ENCODE data around the gene LINC01488. TPM values are rescaled to one million over a fixed set of nuclear protein-coding genes. Genes with fewer than 3 reads are reported as not detected.
A peak's percentile ranks its signal among the peaks of the same experiment; 100 is the strongest.

The LINC01488 gene
- total and polyA plus RNA-seq, 9 donors = 0.04 to 0.16 (median 0.10) TPM; not detected in 2

DNA sequence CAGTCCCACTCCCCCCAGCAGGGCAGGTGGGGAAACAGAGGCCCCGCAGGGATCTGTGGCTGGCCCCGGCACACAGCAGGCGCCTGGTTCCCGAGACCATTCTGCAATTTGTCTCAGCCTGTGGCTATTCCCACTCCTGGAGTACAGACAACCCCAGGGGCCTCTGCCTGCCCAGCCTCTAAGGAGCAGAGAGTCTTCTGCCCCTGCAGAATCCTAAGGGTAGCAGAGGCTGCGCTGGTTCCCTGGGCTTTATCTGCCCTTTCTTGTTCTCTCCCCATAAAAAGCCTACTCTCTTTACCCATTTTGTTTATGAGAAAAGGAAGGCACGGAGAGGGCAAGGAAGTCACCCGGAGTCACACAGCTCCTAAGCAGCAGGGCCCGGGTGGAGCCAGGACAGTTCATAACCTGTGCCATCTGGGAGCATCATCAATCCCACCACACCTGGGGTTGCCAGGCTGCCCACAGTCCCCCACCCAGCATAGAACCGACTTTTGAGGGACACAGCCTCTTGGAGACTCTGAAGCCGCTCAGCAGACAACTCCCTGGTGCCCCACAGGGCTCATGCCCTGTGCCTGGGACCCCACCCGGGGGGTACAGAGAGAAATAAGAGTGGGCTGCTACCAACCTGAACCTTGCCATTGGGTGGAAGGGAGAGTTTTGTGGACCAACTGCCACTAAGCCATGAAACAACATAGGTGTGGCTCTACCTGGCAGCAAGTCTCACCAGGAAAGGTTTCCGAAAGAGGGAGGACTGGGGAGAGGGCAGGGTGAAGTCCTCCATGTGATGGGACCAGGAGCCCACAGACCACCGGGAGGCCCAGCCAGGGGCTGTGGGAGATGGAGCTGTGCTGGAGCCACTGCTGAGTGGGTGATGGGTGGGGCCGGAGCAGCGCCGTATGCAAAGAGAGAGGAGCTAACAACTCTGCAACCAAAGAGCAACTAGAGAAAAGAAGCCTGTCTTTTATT is 17.2 kb upstream of the LINC01488 start:
- peak overlapping the region; percentile 95 for H3K27ac ChIP-seq (ENCODE audit: low read length)
- H3K27me3 ChIP-seq (ENCODE audit: control insufficient read depth, insufficient read depth, low read length) = peaks cover 3% of the 10 kb centered on the region
- WGBS (ENCODE audit: insufficient coverage) = 70% methylated on average over 10 of the region's 16 CpGs

GRCh38 chr11:69465236-69466000 is 16.0 kb upstream of the LINC01488 start:
- Histone ChIP-seq H3K36me3 (ENCODE audit: control insufficient read depth, insufficient read depth, low read length) (no peaks in the 10 kb centered on the region), H3K4me3 (ENCODE audit: low read length) (no peak overlapping the region), H3K27me3 (ENCODE audit: control insufficient read depth, insufficient read depth, low read length) (peaks cover 4% of the 10 kb centered on the region), H3K4me1 (ENCODE audit: control insufficient read depth, insufficient read depth, low read length) (peaks cover 39% of the 10 kb centered on the region), H3K27ac (ENCODE audit: low read length) (no peak overlapping the region), H3K9me3 (replicated peaks; ENCODE audit: control insufficient read depth, low read depth, low read length) (peaks cover 9% of the 10 kb centered on the region)
- DNase-seq = no peak
- WGBS (ENCODE audit: insufficient coverage) = 74% methylated on average over 16 of the region's 17 CpGs

More for the DNA sequence above, 17.2 kb upstream of the LINC01488 start:
- Histone ChIP-seq H3K4me1 (ENCODE audit: control insufficient read depth, insufficient read depth, low read length) (peaks cover 36% of the 10 kb centered on the region), H3K4me3 (ENCODE audit: low read length) (no peak overlapping the region), H3K36me3 (ENCODE audit: control insufficient read depth, insufficient read depth, low read length) (no peaks in the 10 kb centered on the region), H3K9me3 (replicated peaks; ENCODE audit: control insufficient read depth, low read depth, low read length) (peaks cover 9% of the 10 kb centered on the region)
- DNase-seq = no peak

DNA sequence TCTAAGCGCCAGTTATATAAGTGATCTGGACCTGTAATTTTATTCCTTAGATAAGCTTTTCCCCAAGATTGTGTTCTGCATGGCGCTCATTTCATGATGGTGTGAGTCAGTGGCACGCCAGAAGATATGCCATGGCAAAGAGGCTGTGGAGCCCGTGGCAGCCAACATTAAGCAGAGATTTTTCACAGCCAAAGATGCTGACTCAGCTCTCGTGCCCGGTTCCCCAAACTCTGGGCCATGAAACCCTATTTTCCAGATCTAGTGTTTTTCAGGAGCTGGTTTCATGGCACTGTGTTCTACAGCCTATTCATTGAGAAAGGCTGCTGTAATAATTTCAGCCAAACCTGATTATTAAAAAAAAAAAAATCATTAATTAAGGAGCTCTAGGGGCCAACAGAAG is 15.4 kb upstream of the LINC01488 start:
- Histone ChIP-seq H3K9me3 (replicated peaks; ENCODE audit: control insufficient read depth, low read depth, low read length) (peaks cover 3% of the 10 kb centered on the region), H3K36me3 (ENCODE audit: control insufficient read depth, insufficient read depth, low read length) (no peaks in the 10 kb centered on the region), H3K27ac (ENCODE audit: low read length) (no peak overlapping the region), H3K4me1 (ENCODE audit: control insufficient read depth, insufficient read depth, low read length) (peaks cover 43% of the 10 kb centered on the region), H3K27me3 (ENCODE audit: control insufficient read depth, insufficient read depth, low read length) (peaks cover 5% of the 10 kb centered on the region), H3K4me3 (ENCODE audit: low read length) (no peak overlapping the region)
- DNase-seq = no peak
- WGBS (ENCODE audit: insufficient coverage) = 81% methylated on average over 4 of the region's 6 CpGs

DNA sequence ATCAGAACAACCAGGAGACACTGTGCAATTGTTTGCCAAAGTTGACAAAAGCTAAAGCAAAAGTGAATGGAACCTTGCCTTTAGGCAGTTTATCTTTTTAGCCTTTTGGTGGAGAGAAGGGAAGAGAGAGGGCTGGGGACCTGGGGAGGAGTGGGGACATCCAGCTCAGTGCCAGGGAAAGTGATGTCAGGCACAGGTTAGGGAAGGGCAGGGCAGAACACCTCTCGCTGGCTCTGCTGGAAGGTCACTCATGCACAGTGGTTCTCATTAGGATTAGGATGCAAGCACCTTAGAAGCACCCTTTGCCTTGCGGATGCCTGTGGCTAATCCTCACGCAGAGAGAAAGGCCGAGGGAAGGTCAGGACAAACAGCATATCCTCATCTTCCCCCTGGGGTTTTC is 14.3 kb upstream of the LINC01488 start:
- no peaks in the 10 kb centered on the region for H3K9me3 ChIP-seq (replicated peaks; ENCODE audit: control insufficient read depth, low read depth, low read length)
- no peaks in the 10 kb centered on the region for H3K36me3 ChIP-seq (ENCODE audit: control insufficient read depth, insufficient read depth, low read length)
- no peak overlapping the region for H3K27ac ChIP-seq (ENCODE audit: low read length)
- peaks cover 51% of the 10 kb centered on the region for H3K4me1 ChIP-seq (ENCODE audit: control insufficient read depth, insufficient read depth, low read length)
- WGBS (ENCODE audit: insufficient coverage) = 77% methylated on average over 4 of the region's 4 CpGs
- DNase-seq = no peak
- peaks cover 5% of the 10 kb centered on the region for H3K27me3 ChIP-seq (ENCODE audit: control insufficient read depth, insufficient read depth, low read length)
- H3K4me3 ChIP-seq (ENCODE audit: low read length) = no peak overlapping the region

DNA sequence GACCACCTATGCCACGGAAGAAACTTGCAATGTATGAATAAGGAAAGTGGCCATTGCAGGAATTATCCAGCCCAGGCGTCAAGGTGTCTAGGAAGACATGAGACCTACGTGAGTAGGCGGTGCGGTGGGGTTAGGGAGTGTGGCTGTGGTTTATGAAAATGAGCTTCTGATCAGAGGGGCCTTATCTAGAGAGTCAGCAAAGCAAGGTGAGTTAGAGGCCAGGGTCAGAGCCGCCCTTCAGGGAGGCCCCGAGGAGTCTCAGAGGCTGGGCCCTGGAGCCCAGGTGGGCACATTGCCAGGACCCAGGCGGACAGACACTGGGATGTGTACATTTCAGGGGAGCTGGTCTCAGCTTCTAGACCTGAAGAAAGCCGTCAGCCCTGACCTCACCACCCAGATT is 13.8 kb upstream of the LINC01488 start:
- no peak overlapping the region for H3K27ac ChIP-seq (ENCODE audit: low read length)
- H3K27me3 ChIP-seq (ENCODE audit: control insufficient read depth, insufficient read depth, low read length) = peaks cover 5% of the 10 kb centered on the region
- DNase-seq = no peak
- H3K9me3 ChIP-seq (replicated peaks; ENCODE audit: control insufficient read depth, low read depth, low read length) = no peaks in the 10 kb centered on the region
- WGBS (ENCODE audit: insufficient coverage) = 80% methylated on average over 6 of the region's 9 CpGs
- H3K4me1 ChIP-seq (ENCODE audit: control insufficient read depth, insufficient read depth, low read length) = peaks cover 47% of the 10 kb centered on the region
- no peaks in the 10 kb centered on the region for H3K36me3 ChIP-seq (ENCODE audit: control insufficient read depth, insufficient read depth, low read length)
- H3K4me3 ChIP-seq (ENCODE audit: low read length) = no peak overlapping the region

- no peak overlapping the region for H3K4me3 ChIP-seq (ENCODE audit: low read length)
- no peak for DNase-seq
- H3K27me3 ChIP-seq (ENCODE audit: control insufficient read depth, insufficient read depth, low read length) = peaks cover 5% of the 10 kb centered on the region
- peaks cover under 1% of the 10 kb centered on the region for H3K9me3 ChIP-seq (replicated peaks; ENCODE audit: control insufficient read depth, low read depth, low read length)
- whole genome bisulfite sequencing (ENCODE audit: insufficient coverage) = 95% methylated on average over 6 of the region's 11 CpGs
- H3K27ac ChIP-seq (ENCODE audit: low read length) = no peak overlapping the region
- peaks cover 42% of the 10 kb centered on the region for H3K4me1 ChIP-seq (ENCODE audit: control insufficient read depth, insufficient read depth, low read length)
- H3K36me3 ChIP-seq (ENCODE audit: control insufficient read depth, insufficient read depth, low read length) = no peaks in the 10 kb centered on the region
Observed at GRCh38 chr11:69468221-69468620, 13.2 kb upstream of the LINC01488 start.

DNA sequence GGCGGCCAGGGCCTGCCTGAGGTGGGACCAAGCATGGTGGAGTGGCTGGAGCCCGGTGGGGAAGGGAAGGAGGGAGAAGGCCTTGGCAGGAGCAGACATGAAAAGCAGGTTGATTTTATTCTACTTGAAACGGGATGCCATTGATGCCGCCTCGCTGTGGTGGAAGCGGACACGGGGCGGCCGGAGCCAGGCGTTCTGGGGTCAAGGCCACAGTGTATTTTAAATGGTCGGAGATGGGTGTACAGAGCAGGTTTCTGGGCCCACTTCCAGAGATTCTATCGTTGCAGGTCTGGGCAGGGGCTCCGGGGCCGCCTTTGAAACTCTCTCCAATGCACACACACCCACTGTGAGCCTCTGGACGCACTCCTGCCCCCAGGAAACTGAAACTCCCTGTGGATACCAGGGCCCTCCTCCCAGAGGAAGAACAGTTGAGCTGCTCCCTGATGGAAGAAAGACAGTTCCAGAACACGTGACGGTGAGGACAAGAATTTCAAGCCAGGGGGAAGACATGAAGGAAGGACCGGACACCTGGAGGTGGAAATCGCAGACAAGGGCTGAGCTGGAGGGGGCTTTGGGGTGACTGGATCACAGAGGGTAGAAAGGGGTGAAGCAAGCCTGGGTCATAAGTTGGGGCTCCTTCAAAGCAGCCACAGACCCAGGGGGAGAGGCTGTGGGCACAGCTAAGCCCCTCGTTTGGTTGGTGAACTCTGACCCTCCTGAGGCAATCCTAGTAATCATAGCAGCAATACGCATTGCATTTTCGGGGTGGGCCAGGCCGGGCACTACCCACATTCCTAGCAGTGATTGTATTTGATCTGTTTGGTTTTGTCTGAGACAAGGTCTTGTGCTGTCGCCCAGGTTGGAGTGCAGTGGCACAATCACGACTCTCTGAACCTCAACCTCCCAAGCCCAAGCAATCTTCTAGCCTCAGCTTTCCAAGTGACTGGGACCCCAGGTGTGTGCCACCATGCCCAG is 12.3 kb upstream of the LINC01488 start:
- Histone ChIP-seq H3K9me3 (replicated peaks; ENCODE audit: control insufficient read depth, low read depth, low read length) (peaks cover 6% of the 10 kb centered on the region), H3K36me3 (ENCODE audit: control insufficient read depth, insufficient read depth, low read length) (no peaks in the 10 kb centered on the region), H3K4me3 (ENCODE audit: low read length) (no peak overlapping the region), H3K27me3 (ENCODE audit: control insufficient read depth, insufficient read depth, low read length) (peaks cover 5% of the 10 kb centered on the region), H3K4me1 (ENCODE audit: control insufficient read depth, insufficient read depth, low read length) (peaks cover 32% of the 10 kb centered on the region), H3K27ac (ENCODE audit: low read length) (no peak overlapping the region)
- WGBS (ENCODE audit: insufficient coverage) = 84% methylated on average over 15 of the region's 25 CpGs
- no peak for DNase-seq

GRCh38 chr11:69470301-69470700 is 11.2 kb upstream of the LINC01488 start:
- Histone ChIP-seq H3K9me3 (replicated peaks; ENCODE audit: control insufficient read depth, low read depth, low read length) (peaks cover 6% of the 10 kb centered on the region), H3K4me3 (ENCODE audit: low read length) (no peak overlapping the region), H3K36me3 (ENCODE audit: control insufficient read depth, insufficient read depth, low read length) (no peaks in the 10 kb centered on the region), H3K27ac (ENCODE audit: low read length) (no peak overlapping the region), H3K27me3 (ENCODE audit: control insufficient read depth, insufficient read depth, low read length) (peaks cover 5% of the 10 kb centered on the region), H3K4me1 (ENCODE audit: control insufficient read depth, insufficient read depth, low read length) (peaks cover 39% of the 10 kb centered on the region)
- WGBS (ENCODE audit: insufficient coverage) = 86% methylated on average over 1 of the region's 9 CpGs
- no peak for DNase-seq

- H3K27ac ChIP-seq (ENCODE audit: low read length) = no peak overlapping the region
- H3K4me3 ChIP-seq (ENCODE audit: low read length) = no peak overlapping the region
- no peaks in the 10 kb centered on the region for H3K36me3 ChIP-seq (ENCODE audit: control insufficient read depth, insufficient read depth, low read length)
- peaks cover 5% of the 10 kb centered on the region for H3K27me3 ChIP-seq (ENCODE audit: control insufficient read depth, insufficient read depth, low read length)
- H3K4me1 ChIP-seq (ENCODE audit: control insufficient read depth, insufficient read depth, low read length) = peaks cover 41% of the 10 kb centered on the region
- DNase-seq = no peak
- 37% methylated on average over 33 of the region's 64 CpGs for WGBS (ENCODE audit: insufficient coverage)
- peaks cover 6% of the 10 kb centered on the region for H3K9me3 ChIP-seq (replicated peaks; ENCODE audit: control insufficient read depth, low read depth, low read length)
Observed at GRCh38 chr11:69470793-69471728, 10.4 kb upstream of the LINC01488 start.
